ES-I3 (cell line): ENCODE results near the gene TXNL4B.
"Not testable (repeated sequence)": the region's sequence is repeated elsewhere in the genome, so short reads cannot be mapped to it uniquely, and the experiment has no call there.

Experiments used
- H3K36me3 ChIP-seq: 2 replicates; pipeline ENCODE4 v1.6.1; 2013; ENCODE audit warnings: mild to moderate bottlenecking, low read length, control low read depth, moderate library complexity; ENCODE audit not compliant: insufficient read depth
- H3K4me1 ChIP-seq: 2 replicates; pipeline ENCODE4 v1.6.1; 2013; ENCODE audit warnings: mild to moderate bottlenecking, control low read depth, low read length; ENCODE audit not compliant: insufficient read depth
- H3K9ac ChIP-seq: 2 replicates; pipeline ENCODE4 v1.6.1; 2013; ENCODE audit warnings: low read depth, mild to moderate bottlenecking, low read length, moderate library complexity
- H3K9me3 ChIP-seq: 2 replicates; pipeline ENCODE4 v1.6.1; 2013; ENCODE audit warnings: mild to moderate bottlenecking, low read length, moderate library complexity; ENCODE audit not compliant: control insufficient read depth, insufficient read depth

TXNL4B gene

GRCh38 chr16:72107371-72107770 lies 14.0 kb upstream of the TXNL4B start:
- H3K36me3 ChIP-seq = peaks cover 61% of the 10 kb centered on the region
- no peaks in the 10 kb centered on the region for H3K9me3 ChIP-seq
- no peaks in the 10 kb centered on the region for H3K4me1 ChIP-seq
- no peak overlapping the region for H3K9ac ChIP-seq

GRCh38 chr16:72105978-72106377 lies 12.6 kb upstream of the TXNL4B start:
- no peak overlapping the region for H3K9ac ChIP-seq
- H3K9me3 ChIP-seq = no peaks in the 10 kb centered on the region
- H3K4me1 ChIP-seq = no peaks in the 10 kb centered on the region
- peaks cover 69% of the 10 kb centered on the region for H3K36me3 ChIP-seq

- H3K36me3 ChIP-seq = peaks cover 80% of the 10 kb centered on the region
- no peaks in the 10 kb centered on the region for H3K4me1 ChIP-seq
- no peak overlapping the region for H3K9ac ChIP-seq
- no peaks in the 10 kb centered on the region for H3K9me3 ChIP-seq
Measured at GRCh38 chr16:72104905-72105304, 11.5 kb upstream of the TXNL4B start.

GRCh38 chr16:72101195-72101594 lies 7.8 kb upstream of the TXNL4B start:
- Histone ChIP-seq H3K9ac (no peak overlapping the region), H3K4me1 (no peaks in the 10 kb centered on the region), H3K9me3 (no peaks in the 10 kb centered on the region), H3K36me3 (peaks cover 67% of the 10 kb centered on the region)

- H3K36me3 ChIP-seq = peaks cover 53% of the 10 kb centered on the region
- H3K9me3 ChIP-seq = no peaks in the 10 kb centered on the region
- H3K9ac ChIP-seq = no peak overlapping the region
- peaks cover 6% of the 10 kb centered on the region for H3K4me1 ChIP-seq
Measured at GRCh38 chr16:72099377-72099818, 6.0 kb upstream of the TXNL4B start.

GRCh38 chr16:72098936-72099335 lies 5.5 kb upstream of the TXNL4B start:
- peaks cover 48% of the 10 kb centered on the region for H3K36me3 ChIP-seq
- no peak overlapping the region for H3K9ac ChIP-seq
- peaks cover 6% of the 10 kb centered on the region for H3K4me1 ChIP-seq
- no peaks in the 10 kb centered on the region for H3K9me3 ChIP-seq

GRCh38 chr16:72094266-72094610 lies 818 bp upstream of the TXNL4B start:
- Histone ChIP-seq H3K36me3 (peaks cover 5% of the 10 kb centered on the region; the same call in 1 of the 2 replicates), H3K9me3 (no peaks in the 10 kb centered on the region), H3K4me1 (peaks cover 6% of the 10 kb centered on the region), H3K9ac (peak overlapping the region; percentile 89)

GRCh38 chr16:72092832-72093447 lies 480 bp downstream of the TXNL4B start:
- Histone ChIP-seq H3K9me3 (no peaks in the 10 kb centered on the region), H3K9ac (peak overlapping the region; percentile 89; the same call in 1 of the 2 replicates), H3K36me3 (peaks cover 4% of the 10 kb centered on the region; the same call in 1 of the 2 replicates), H3K4me1 (peaks cover 6% of the 10 kb centered on the region)

- Histone ChIP-seq H3K9ac (no peak overlapping the region), H3K4me1 (peaks cover 6% of the 10 kb centered on the region), H3K9me3 (no peaks in the 10 kb centered on the region), H3K36me3 (no peaks in the 10 kb centered on the region; the same call in 1 of the 2 replicates)
Measured at GRCh38 chr16:72091217-72091616, 2.2 kb downstream of the TXNL4B start.

- H3K36me3 ChIP-seq = peaks cover 7% of the 10 kb centered on the region; the same call in 1 of the 2 replicates
- H3K9ac ChIP-seq = no peak overlapping the region
- H3K4me1 ChIP-seq = 0 out of 2 replicates have a peak, but pooled peaks cover 2% of the 10 kb centered on the region
- H3K9me3 ChIP-seq = peaks cover 2% of the 10 kb centered on the region
Measured at GRCh38 chr16:72085002-72085401, 8.4 kb downstream of the TXNL4B start.

GRCh38 chr16:72084445-72084844 lies 9.0 kb downstream of the TXNL4B start:
- H3K9me3 ChIP-seq = peaks cover 2% of the 10 kb centered on the region
- H3K36me3 ChIP-seq = peaks cover 7% of the 10 kb centered on the region; the same call in 1 of the 2 replicates
- H3K9ac ChIP-seq = no peak overlapping the region
- 0 out of 2 replicates have a peak, but pooled peaks cover 2% of the 10 kb centered on the region for H3K4me1 ChIP-seq

- Histone ChIP-seq H3K36me3 (peaks cover 7% of the 10 kb centered on the region; the same call in 1 of the 2 replicates), H3K9me3 (peaks cover 2% of the 10 kb centered on the region), H3K9ac (no peak overlapping the region), H3K4me1 (0 out of 2 replicates have a peak, but pooled peaks cover 2% of the 10 kb centered on the region)
Measured at GRCh38 chr16:72083778-72084404, 9.5 kb downstream of the TXNL4B start.

- H3K36me3 ChIP-seq, H3K9ac ChIP-seq, H3K9me3 ChIP-seq, H3K4me1 ChIP-seq: not testable (repeated sequence)
Measured at GRCh38 chr16:72076991-72077706, 16.3 kb downstream of the TXNL4B start.

GRCh38 chr16:72075067-72075466 lies 18.4 kb downstream of the TXNL4B start:
- not testable (repeated sequence) for H3K36me3 ChIP-seq, H3K4me1 ChIP-seq, H3K9ac ChIP-seq, H3K9me3 ChIP-seq
